ENCODE data around the gene MARS1.

DNA sequence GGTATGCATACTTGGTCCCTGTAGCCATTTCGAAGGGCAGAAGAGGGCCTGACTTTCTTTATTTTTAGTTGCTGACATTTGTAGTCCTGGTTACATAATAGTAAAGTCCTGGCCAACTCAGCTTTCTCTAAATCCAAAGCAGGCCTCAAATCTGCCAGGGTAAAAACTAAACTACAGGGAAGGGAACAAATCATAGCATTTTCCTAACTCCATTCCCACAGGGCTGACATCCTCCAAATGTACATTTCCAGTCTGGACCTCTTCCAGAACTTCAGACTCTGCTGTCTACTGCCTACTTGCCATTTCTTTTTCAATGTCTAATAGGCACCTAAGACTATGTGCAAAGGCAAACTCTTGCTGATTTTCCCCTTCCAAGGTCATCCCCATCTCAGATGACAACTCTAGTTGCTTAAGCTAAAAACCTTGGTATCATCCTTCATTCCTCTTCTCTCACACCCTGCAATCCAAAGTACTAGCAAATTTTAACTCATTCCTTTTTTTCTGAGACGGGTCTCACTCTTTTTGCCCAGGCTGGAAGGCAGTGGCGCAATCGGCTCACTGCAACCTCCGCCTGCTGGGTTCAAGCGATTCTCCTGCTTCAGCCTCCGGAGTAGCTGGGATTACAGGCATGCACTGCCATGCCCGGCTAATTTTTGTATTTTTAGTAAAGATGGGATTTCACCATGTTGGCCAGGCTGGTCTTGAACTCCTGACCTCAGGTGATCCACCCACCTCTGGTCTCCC, 30.5 kb downstream of the MARS1 start:
- TF ChIP-seq TAF1 (IDR thresholded peaks at IDR 0.05; ENCODE audit: low read depth, low read length) = no peak
- TF ChIP-seq POLR2AphosphoS5 (IDR thresholded peaks at IDR 0.05; ENCODE audit: low read depth, low read length) = no peak; the same call in 1 of the 2 replicates

Measured in GM12891 (cell line).